Measurements from ENCODE around the gene NPPC.

- TF ChIP-seq CTCF (IDR thresholded peaks at IDR 0.05) (no peak), POLR2A (IDR thresholded peaks at IDR 0.05) (no peak)
These were observed 6.7 kb downstream of the NPPC start for GRCh38 chr2:231919341-231920035.

Data from lower leg skin (tissue), 3 donors.